Colonic mucosa (tissue), 4 donors: ENCODE data around the gene TAAR6. TPM values are rescaled to one million over a fixed set of nuclear protein-coding genes. Genes with fewer than 3 reads are reported as not detected.
"Not testable (repeated sequence)": the region's sequence is repeated elsewhere in the genome, so short reads cannot be mapped to it uniquely, and the experiment has no call there.

Experiments
- DNase-seq: peaks from one replicate; pipeline ENCODE4 v3.0.0-alpha.2; 2020
- H3K27ac ChIP-seq: fragments of 200-600 bp; one replicate; pipeline ENCODE4 v1.8.0; 2021
- H3K27me3 ChIP-seq: fragments of 200-600 bp; one replicate; pipeline ENCODE4 v1.8.0; 2021
- H3K36me3 ChIP-seq: fragments of 200-600 bp; one replicate; pipeline ENCODE4 v1.8.0; 2021
- H3K4me1 ChIP-seq: fragments of 200-600 bp; one replicate; pipeline ENCODE4 v1.8.0; 2021; ENCODE audit warnings: mild to moderate bottlenecking
- H3K4me3 ChIP-seq: fragments of 200-600 bp; one replicate; pipeline ENCODE4 v1.8.0; 2021
- H3K9ac ChIP-seq, 2 donors: one replicate each; pipeline ENCODE4 v1.7.0; 2013; ENCODE audit warnings: control low read depth in 2 of 2, low read depth in 2 of 2, low read length in 2 of 2
- H3K9me3 ChIP-seq: fragments of 200-600 bp; one replicate; pipeline ENCODE4 v1.8.0; 2021
- intact Hi-C: fragments of 100-400 bp; cut with DNase I; formaldehyde crosslinking; loops from one replicate; pipeline ENCODE4 v1.14.1; 2022
- total RNA-seq, 2 donors: library from RNA; stranded (reverse); fragmentation: NEBNext Ultra II Directional in 1 of 2; extraction: Animal tissue kit (Norgen Biotek cat#: 25700) in 1 of 2; gene quantifications; one replicate each; pipeline ENCODE4 v1.2.1, GENCODE V29; 2021
- TF ChIP-seq, protein P1 (sequence below): fragments of 200-600 bp; IDR thresholded peaks from one replicate; pipeline ENCODE4 v1.8.0; 2022; ENCODE audit warnings: antibody characterized with exemption, mild to moderate bottlenecking
- donor health status: healthy.
- donor health status: DM: no; HTN: no; CAD: no.
- donor health status: DM: no; HTN: no; CAD: no.

TAAR6 gene
- total RNA-seq, 2 donors from 2014 or later: not detected

DNA sequence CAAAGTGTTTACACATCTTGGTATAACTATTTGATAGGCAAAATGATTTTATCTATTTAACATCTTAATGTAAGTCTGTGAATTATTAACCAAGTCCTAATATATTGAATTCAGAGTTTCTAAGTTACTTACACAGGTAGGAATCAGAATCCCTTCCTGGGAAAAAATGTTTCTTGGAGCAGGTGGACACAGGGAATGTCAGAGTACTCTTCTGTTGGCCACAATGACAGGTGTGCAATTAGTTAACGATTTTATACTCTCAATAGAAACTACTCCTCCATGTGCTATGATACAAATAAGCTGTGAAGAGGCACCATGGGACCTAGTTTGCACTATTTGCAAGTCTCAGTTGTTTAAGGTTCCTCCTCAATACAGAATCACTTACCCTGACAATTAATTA, 20.2 kb downstream of the TAAR6 start:
- no peaks in the 10 kb centered on the region for H3K9me3 ChIP-seq
- H3K4me3 ChIP-seq: no peak overlapping the region
- no peaks in the 10 kb centered on the region for H3K4me1 ChIP-seq
- no peaks in the 10 kb centered on the region for H3K36me3 ChIP-seq
- DNase-seq: no peak
- H3K27me3 ChIP-seq: no peaks in the 10 kb centered on the region
- TF ChIP-seq, protein P1, sequence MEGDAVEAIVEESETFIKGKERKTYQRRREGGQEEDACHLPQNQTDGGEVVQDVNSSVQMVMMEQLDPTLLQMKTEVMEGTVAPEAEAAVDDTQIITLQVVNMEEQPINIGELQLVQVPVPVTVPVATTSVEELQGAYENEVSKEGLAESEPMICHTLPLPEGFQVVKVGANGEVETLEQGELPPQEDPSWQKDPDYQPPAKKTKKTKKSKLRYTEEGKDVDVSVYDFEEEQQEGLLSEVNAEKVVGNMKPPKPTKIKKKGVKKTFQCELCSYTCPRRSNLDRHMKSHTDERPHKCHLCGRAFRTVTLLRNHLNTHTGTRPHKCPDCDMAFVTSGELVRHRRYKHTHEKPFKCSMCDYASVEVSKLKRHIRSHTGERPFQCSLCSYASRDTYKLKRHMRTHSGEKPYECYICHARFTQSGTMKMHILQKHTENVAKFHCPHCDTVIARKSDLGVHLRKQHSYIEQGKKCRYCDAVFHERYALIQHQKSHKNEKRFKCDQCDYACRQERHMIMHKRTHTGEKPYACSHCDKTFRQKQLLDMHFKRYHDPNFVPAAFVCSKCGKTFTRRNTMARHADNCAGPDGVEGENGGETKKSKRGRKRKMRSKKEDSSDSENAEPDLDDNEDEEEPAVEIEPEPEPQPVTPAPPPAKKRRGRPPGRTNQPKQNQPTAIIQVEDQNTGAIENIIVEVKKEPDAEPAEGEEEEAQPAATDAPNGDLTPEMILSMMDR: no peak
- intact Hi-C loops: no loop called here
- no peak overlapping the region for H3K27ac ChIP-seq
- no peak overlapping the region for H3K9ac ChIP-seq

GRCh38 chr6:132592855-132593254, 22.7 kb downstream of the TAAR6 start:
- intact Hi-C loops: no loop called here
- Histone ChIP-seq H3K4me1 (no peaks in the 10 kb centered on the region), H3K27me3 (no peaks in the 10 kb centered on the region), H3K9me3 (no peaks in the 10 kb centered on the region), H3K9ac (no peak overlapping the region), H3K4me3 (no peak overlapping the region), H3K27ac (no peak overlapping the region), H3K36me3 (no peaks in the 10 kb centered on the region)
- TF ChIP-seq, protein P1: no peak
- no peak for DNase-seq

DNA sequence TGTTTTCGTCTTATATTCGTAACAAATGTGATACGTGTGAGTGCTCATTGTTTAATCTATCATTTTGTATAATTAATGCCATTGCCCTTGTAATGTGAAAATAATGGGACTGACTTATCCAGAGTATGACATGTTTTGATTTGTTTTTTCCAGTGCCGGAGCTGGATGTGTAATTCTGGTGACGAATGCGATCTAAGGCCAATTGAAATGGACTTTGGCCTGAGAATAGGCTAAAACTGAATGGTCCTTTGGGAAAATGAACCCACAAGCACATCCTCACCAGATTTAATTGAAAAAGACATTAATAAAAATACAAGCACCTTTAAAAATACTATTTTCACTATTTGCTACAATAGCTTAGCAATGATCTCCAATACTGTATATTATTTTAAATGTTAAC, 26.1 kb downstream of the TAAR6 start:
- Histone ChIP-seq H3K4me3 (no peak overlapping the region), H3K27ac (no peak overlapping the region), H3K36me3 (no peaks in the 10 kb centered on the region), H3K9ac (no peak overlapping the region), H3K9me3 (no peaks in the 10 kb centered on the region), H3K4me1 (no peaks in the 10 kb centered on the region), H3K27me3 (no peaks in the 10 kb centered on the region)
- intact Hi-C loops: no loop called here
- DNase-seq: no peak
- TF ChIP-seq, protein P1: no peak

DNA sequence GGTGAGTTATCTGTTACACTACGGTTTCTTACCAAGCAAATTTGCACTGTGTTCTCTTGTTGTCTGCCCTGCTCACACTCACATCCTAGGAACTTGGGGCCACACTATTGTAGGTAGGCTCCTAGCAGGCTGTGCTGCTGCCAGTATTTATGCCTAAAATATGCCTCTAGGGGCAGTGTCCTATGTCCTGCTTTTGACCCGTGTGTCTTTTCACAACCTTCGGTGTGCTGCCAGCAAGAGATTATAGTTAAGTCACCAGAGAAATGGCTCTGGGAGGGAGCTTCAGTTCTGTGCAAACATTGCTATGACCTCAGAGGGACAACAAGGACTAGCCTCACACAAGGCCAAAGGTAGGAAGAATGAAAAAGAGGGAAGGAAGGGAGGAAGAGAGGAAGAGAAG, 28.4 kb downstream of the TAAR6 start:
- Histone ChIP-seq H3K4me1 (no peaks in the 10 kb centered on the region), H3K9me3 (no peaks in the 10 kb centered on the region), H3K36me3 (no peaks in the 10 kb centered on the region), H3K4me3 (no peak overlapping the region), H3K27me3 (no peaks in the 10 kb centered on the region), H3K27ac (no peak overlapping the region), H3K9ac (no peak overlapping the region)
- TF ChIP-seq, protein P1: no peak
- intact Hi-C loops: no loop called here
- no peak for DNase-seq

DNA sequence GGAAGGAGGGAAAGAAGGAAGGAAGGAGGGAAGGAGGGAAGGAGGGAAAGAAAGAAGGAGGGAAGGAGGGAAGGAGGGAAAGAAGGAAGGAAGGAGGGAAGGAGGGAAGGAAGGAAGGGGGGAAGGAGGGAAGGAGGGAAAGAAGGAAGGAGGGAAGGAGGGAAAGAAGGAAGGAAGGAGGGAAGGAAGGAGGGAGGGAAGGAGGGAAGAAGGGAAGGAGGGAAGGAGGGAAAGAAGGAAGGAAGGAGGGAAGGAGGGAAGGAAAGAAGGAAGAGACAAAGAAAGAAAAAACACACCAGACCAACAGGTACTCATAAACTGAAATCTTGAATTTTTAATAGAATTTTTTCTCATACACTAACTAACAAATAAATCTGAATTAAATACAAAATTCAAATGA, 30.8 kb downstream of the TAAR6 start:
- H3K4me1 ChIP-seq, H3K27ac ChIP-seq, H3K36me3 ChIP-seq, H3K4me3 ChIP-seq, H3K9ac ChIP-seq, intact Hi-C loops, H3K27me3 ChIP-seq, H3K9me3 ChIP-seq, DNase-seq: not testable (repeated sequence)

- no peaks in the 10 kb centered on the region for H3K9me3 ChIP-seq
- no peaks in the 10 kb centered on the region for H3K36me3 ChIP-seq
- no peak for DNase-seq
- no peak overlapping the region for H3K4me3 ChIP-seq
- intact Hi-C loops: no loop called here
- no peaks in the 10 kb centered on the region for H3K4me1 ChIP-seq
- no peak overlapping the region for H3K27ac ChIP-seq
- H3K27me3 ChIP-seq: no peaks in the 10 kb centered on the region
- no peak overlapping the region for H3K9ac ChIP-seq
- TF ChIP-seq, protein P1: no peak
These were observed 34.6 kb downstream of the TAAR6 start for GRCh38 chr6:132604635-132605152.
